CD14-positive monocyte (primary cell): Measurements from ENCODE around the gene FAP. TPM values are rescaled to one million over a fixed set of nuclear protein-coding genes. Genes with fewer than 3 reads are reported as not detected.

ENCODE experiments used
- DNase-seq, 3 donors: peaks; one replicate each; pipeline ENCODE4 v3.0.0-alpha.2; 2011 to 2022
- H2AFZ ChIP-seq: 2 replicates; pipeline ENCODE4 v1.6.0; 2012; ENCODE audit warnings: mild to moderate bottlenecking, low read depth, low read length, inconsistent platforms; ENCODE audit not compliant: insufficient read depth, poor library complexity, severe bottlenecking
- H3K27ac ChIP-seq, 2 donors: 1 replicate in 1 of 2; 2 replicates in 1 of 2; pipeline ENCODE4 v1.5.1; 2012 to 2013; ENCODE audit warnings: low read length in 2 of 2, control low read depth in 1 of 2, inconsistent platforms in 1 of 2, low read depth in 1 of 2, mild to moderate bottlenecking in 1 of 2
- H3K27me3 ChIP-seq, 2 donors: one replicate each; pipeline versions ENCODE4 v1.6.0 to v1.6.1; 2011 to 2013; ENCODE audit warnings: low read length in 2 of 2; ENCODE audit not compliant: control insufficient read depth in 2 of 2, insufficient read depth in 2 of 2
- H3K36me3 ChIP-seq, 2 donors: replicated peaks in 1 of 2; 1 replicate in 1 of 2; 2 replicates in 1 of 2; pipeline versions ENCODE4 v1.5.1 to v1.6.1; 2012 to 2013; ENCODE audit warnings: low read length in 2 of 2, control low read depth in 1 of 2, inconsistent platforms in 1 of 2, mild to moderate bottlenecking in 1 of 2; ENCODE audit not compliant: insufficient read depth in 2 of 2, control insufficient read depth in 1 of 2
- H3K4me1 ChIP-seq, 2 donors: 1 replicate in 1 of 2; 2 replicates in 1 of 2; pipeline versions ENCODE4 v1.5.1 to v1.6.1; 2012 to 2013; ENCODE audit warnings: low read length in 2 of 2, control low read depth in 1 of 2, inconsistent platforms in 1 of 2, mild to moderate bottlenecking in 1 of 2, moderate library complexity in 1 of 2; ENCODE audit not compliant: insufficient read depth in 2 of 2, control insufficient read depth in 1 of 2
- H3K4me2 ChIP-seq: replicated peaks from 2 replicates; pipeline ENCODE3; 2012; ENCODE audit warnings: low read length, moderate library complexity, mild to moderate bottlenecking; ENCODE audit not compliant: poor library complexity, severe bottlenecking; ENCODE audit errors: extremely low read depth
- H3K4me3 ChIP-seq, 3 experiments: fragments of 200-600 bp in 1 of 3; sonication (generic) in 1 of 3; replicated peaks in 1 of 3; 1 replicate in 2 of 3; 2 replicates in 1 of 3; pipeline ENCODE4 v1.5.1; 2011 to 2013; ENCODE audit warnings: low read length in 3 of 3, mild to moderate bottlenecking in 3 of 3, control low read depth in 2 of 3, low read depth in 2 of 3, inconsistent platforms in 1 of 3, moderate library complexity in 1 of 3
- H3K79me2 ChIP-seq: 2 replicates; pipeline ENCODE4 v1.6.0; 2012; ENCODE audit warnings: mild to moderate bottlenecking, control low read depth, inconsistent platforms, low read length, moderate library complexity; ENCODE audit not compliant: insufficient read depth
- H3K9ac ChIP-seq: 2 replicates; pipeline ENCODE4 v1.6.0; 2017; ENCODE audit warnings: low read length, mild to moderate bottlenecking; ENCODE audit not compliant: insufficient read depth, poor library complexity, severe bottlenecking
- H3K9me3 ChIP-seq, 2 donors: replicated peaks in 1 of 2; 1 replicate in 1 of 2; 2 replicates in 1 of 2; pipeline versions ENCODE4 v1.5.1 to v1.6.1; 2012 to 2013; ENCODE audit warnings: low read length in 2 of 2, control low read depth in 1 of 2; ENCODE audit not compliant: control insufficient read depth in 1 of 2, insufficient read depth in 1 of 2
- H4K20me1 ChIP-seq: 2 replicates; pipeline ENCODE4 v1.6.0; 2012; ENCODE audit warnings: mild to moderate bottlenecking, low read length, control low read depth, moderate library complexity; ENCODE audit not compliant: insufficient read depth
- H3K27ac Mint-ChIP-seq, 7 donors: one replicate each; pipeline ENCODE4 v1.8.0; 2020; ENCODE audit warnings: mild to moderate bottlenecking in 7 of 7, mixed read lengths in 7 of 7, moderate library complexity in 6 of 7, inconsistent platforms in 2 of 7
- H3K27me3 Mint-ChIP-seq, 3 donors: one replicate each; pipeline ENCODE4 v1.8.0; 2021 to 2022; ENCODE audit warnings: low read depth in 3 of 3, mild to moderate bottlenecking in 3 of 3, mixed read lengths in 3 of 3, moderate library complexity in 3 of 3, inconsistent platforms in 1 of 3
- H3K36me3 Mint-ChIP-seq, 2 donors: one replicate each; pipeline ENCODE4 v1.8.0; 2020; ENCODE audit warnings: mixed read lengths in 2 of 2, inconsistent platforms in 1 of 2, mild to moderate bottlenecking in 1 of 2
- H3K4me1 Mint-ChIP-seq: one replicate; pipeline ENCODE4 v1.8.0; 2020; ENCODE audit warnings: mild to moderate bottlenecking, mixed read lengths
- H3K4me3 Mint-ChIP-seq, 2 donors: one replicate each; pipeline ENCODE4 v1.8.0; 2020; ENCODE audit warnings: mild to moderate bottlenecking in 2 of 2, mixed read lengths in 2 of 2, moderate library complexity in 1 of 2
- H3K9me3 Mint-ChIP-seq, 7 donors: one replicate each; pipeline ENCODE4 v1.8.0; 2020 to 2022; ENCODE audit warnings: mixed read lengths in 7 of 7, mild to moderate bottlenecking in 6 of 7, moderate library complexity in 6 of 7, inconsistent platforms in 2 of 7
- WGBS: methylation state at CpG from one replicate; pipeline ENCODE4 v1.1.5; 2013; ENCODE audit warnings: missing lambda C conversion rate; ENCODE audit not compliant: insufficient coverage; 5-methylcytosine and 5-hydroxymethylcytosine counted together
- intact Hi-C, 2 donors: fragments of 100-400 bp; cut with micrococcal nuclease; formaldehyde crosslinking; loops; one replicate each; pipeline versions ENCODE4 v1.15.0 to v1.15.1; 2023
- polyA plus RNA-seq, 3 donors: library from polyadenylated mRNA; depleted of rRNA in 1 of 3; unstranded in 2 of 3; stranded (reverse) in 1 of 3; fragments of 300-500 nt in 2 of 3; fragments of >200 nt in 1 of 3; fragmentation: Illumina TruSeq in 2 of 3; gene quantifications; 1 replicate in 2 of 3; 2 replicates in 1 of 3; pipeline ENCODE4 v1.2.3, GENCODE V29; 2012 to 2021
- TF ChIP-seq, protein P1 (sequence below): fragments of 200-600 bp; IDR thresholded peaks from one replicate; pipeline ENCODE4 v1.8.0; 2022; ENCODE audit warnings: antibody characterized with exemption, mild to moderate bottlenecking

Gene FAP
- polyA plus RNA-seq, 3 donors: not detected

DNA sequence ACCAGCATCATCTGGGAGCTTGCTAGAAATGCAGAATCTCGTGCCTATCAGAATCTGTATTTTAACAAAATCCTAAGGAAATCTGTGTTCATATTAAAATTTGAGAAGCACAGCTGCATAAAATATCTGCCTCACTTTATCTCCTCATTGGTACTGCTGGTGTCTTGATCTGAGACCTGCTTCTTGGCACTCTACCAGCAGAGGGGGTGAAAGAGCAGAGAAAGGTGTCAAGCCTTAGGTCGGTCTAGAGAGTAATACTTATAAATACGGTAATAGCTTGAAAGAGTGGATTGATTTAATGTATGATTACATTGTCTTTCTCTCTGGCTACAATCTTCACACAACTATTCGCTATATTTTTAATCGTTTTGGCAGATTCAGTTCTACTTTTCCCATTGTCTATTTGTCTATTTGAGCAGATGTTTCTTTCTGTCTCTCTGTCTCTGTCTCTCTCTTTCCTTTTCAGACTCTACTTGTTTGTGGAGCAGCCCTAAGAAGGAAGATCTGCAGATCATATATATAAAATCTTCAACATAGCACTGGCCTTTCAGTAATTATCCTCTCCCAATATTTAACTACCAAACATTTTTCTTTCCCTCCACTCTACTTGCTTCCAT is 89.5 kb downstream of the FAP start:
- Histone ChIP-seq H3K27ac (no peak overlapping the region), H2AFZ (no peak overlapping the region), H3K36me3 (no peaks in the 10 kb centered on the region), H3K4me3 (no peak overlapping the region), H4K20me1 (no peaks in the 10 kb centered on the region), H3K4me2 (no peak overlapping the region), H3K27me3 (peaks cover 0 to 4% of the 10 kb centered on the region in 2 donors), H3K79me2 (no peaks in the 10 kb centered on the region), H3K9ac (no peak overlapping the region), H3K9me3 (no peaks in the 10 kb centered on the region), H3K4me1 (no peaks in the 10 kb centered on the region)
- H3K27me3 Mint-ChIP-seq: peaks cover 3 to 6% (median 4%) of the 10 kb centered on the region in 3 donors
- TF ChIP-seq, protein P1, sequence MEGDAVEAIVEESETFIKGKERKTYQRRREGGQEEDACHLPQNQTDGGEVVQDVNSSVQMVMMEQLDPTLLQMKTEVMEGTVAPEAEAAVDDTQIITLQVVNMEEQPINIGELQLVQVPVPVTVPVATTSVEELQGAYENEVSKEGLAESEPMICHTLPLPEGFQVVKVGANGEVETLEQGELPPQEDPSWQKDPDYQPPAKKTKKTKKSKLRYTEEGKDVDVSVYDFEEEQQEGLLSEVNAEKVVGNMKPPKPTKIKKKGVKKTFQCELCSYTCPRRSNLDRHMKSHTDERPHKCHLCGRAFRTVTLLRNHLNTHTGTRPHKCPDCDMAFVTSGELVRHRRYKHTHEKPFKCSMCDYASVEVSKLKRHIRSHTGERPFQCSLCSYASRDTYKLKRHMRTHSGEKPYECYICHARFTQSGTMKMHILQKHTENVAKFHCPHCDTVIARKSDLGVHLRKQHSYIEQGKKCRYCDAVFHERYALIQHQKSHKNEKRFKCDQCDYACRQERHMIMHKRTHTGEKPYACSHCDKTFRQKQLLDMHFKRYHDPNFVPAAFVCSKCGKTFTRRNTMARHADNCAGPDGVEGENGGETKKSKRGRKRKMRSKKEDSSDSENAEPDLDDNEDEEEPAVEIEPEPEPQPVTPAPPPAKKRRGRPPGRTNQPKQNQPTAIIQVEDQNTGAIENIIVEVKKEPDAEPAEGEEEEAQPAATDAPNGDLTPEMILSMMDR: peak; percentile 83
- DNase-seq: peak; percentile 15 to 48 (median 40)
- peaks cover 0 to 3% (median 0%) of the 10 kb centered on the region in 7 donors for H3K9me3 Mint-ChIP-seq
- no peaks in the 10 kb centered on the region for H3K36me3 Mint-ChIP-seq
- no CpG with 5 or more reads among the region's 5 CpGs for WGBS
- peak overlapping the region in 1 of 2 donors; percentile 6 for H3K4me3 Mint-ChIP-seq
- intact Hi-C loops: no loop called here
- no peak overlapping the region for H3K27ac Mint-ChIP-seq
- H3K4me1 Mint-ChIP-seq: peaks cover 5% of the 10 kb centered on the region

DNA sequence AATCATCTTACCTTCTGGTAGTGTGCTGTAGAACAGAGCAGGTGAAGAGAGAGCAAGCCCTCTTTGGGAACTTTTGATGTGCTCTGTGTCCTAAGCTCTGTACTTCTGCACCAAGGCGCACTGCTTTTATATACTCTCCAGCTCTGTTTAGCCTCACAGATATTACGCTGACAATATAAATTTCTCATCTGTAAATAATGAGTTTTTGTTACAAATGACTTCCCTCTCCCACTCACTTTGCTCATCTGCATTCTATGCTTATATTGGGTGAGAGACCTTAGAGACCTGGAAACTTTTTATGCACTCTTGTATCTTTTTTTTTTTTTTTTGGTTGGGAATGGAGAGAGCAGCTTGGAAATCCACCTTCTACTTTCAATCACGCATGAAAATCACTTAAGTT is 91.1 kb downstream of the FAP start, which contains the start of gene GCG:
TSS of gene GCG (minus strand) at position 101 of the 400 bp plus-strand sequence. CDS start 3,069 bp downstream, outside the sequence.
- intact Hi-C loops: no loop called here
- no CpG with 5 or more reads among the region's 3 CpGs for WGBS
- no peak within 1 kb of the TSS for H3K4me3 ChIP-seq
- H3K9ac ChIP-seq: no peak within 1 kb of the TSS
- H4K20me1 ChIP-seq: no peaks in the 10 kb centered on the region
- H3K4me1 ChIP-seq: no peaks in the 10 kb centered on the region
- TF ChIP-seq, protein P1: no peak
- H3K4me1 Mint-ChIP-seq: peaks cover 5% of the 10 kb centered on the region
- H3K9me3 Mint-ChIP-seq: no peaks in the 10 kb centered on the region
- H2AFZ ChIP-seq: no peak within 1 kb of the TSS
- no peaks in the 10 kb centered on the region for H3K36me3 Mint-ChIP-seq
- no peaks in the 10 kb centered on the region for H3K36me3 ChIP-seq
- H3K4me3 Mint-ChIP-seq: no peak within 1 kb of the TSS
- no peak within 1 kb of the TSS for H3K27ac ChIP-seq
- H3K27me3 Mint-ChIP-seq: peaks cover 0 to 8% (median 5%) of the 10 kb centered on the region in 3 donors
- no peak within 1 kb of the TSS for H3K4me2 ChIP-seq
- no peak within 1 kb of the TSS for H3K27ac Mint-ChIP-seq
- DNase-seq: no peak
- peaks cover 0 to 6% of the 10 kb centered on the region in 2 donors for H3K27me3 ChIP-seq
- H3K9me3 ChIP-seq: no peaks in the 10 kb centered on the region
- no peaks in the 10 kb centered on the region for H3K79me2 ChIP-seq
